Upper lobe of left lung (tissue), 6 donors: ENCODE measurements around the gene FMN2. TPM values are rescaled to one million over a fixed set of nuclear protein-coding genes. Genes with fewer than 3 reads are reported as not detected.

Experiments
- ATAC-seq, 2 donors: fragments of 200-7000 bp; cut with Tn5 transposase; one replicate each; pipeline ENCODE4 v1.9.1; 2022; ENCODE audit warnings: mild to moderate bottlenecking in 2 of 2, moderate library complexity in 2 of 2; ENCODE audit not compliant: low FRiP score in 2 of 2
- DNase-seq, 2 donors: peaks; one replicate each; pipeline ENCODE4 v3.0.0-alpha.2; 2019 to 2020
- H3K27ac ChIP-seq, 4 donors: fragments of 200-600 bp; sonication (generic); one replicate each; pipeline ENCODE4 v1.5.1; 2016 to 2019
- H3K27me3 ChIP-seq, 4 donors: fragments of 200-600 bp; sonication (generic); one replicate each; pipeline ENCODE4 v1.5.1; 2017 to 2019
- H3K36me3 ChIP-seq, 4 donors: fragments of 200-600 bp; sonication (generic); one replicate each; pipeline ENCODE4 v1.5.1; 2016 to 2019
- H3K4me1 ChIP-seq, 4 donors: fragments of 200-600 bp; sonication (generic); one replicate each; pipeline ENCODE4 v1.5.1; 2018 to 2019
- H3K4me3 ChIP-seq, 4 donors: fragments of 200-600 bp; sonication (generic); one replicate each; pipeline ENCODE4 v1.5.1; 2017 to 2019; ENCODE audit warnings: mild to moderate bottlenecking in 2 of 4, moderate library complexity in 1 of 4
- H3K9me3 ChIP-seq, 4 donors: fragments of 200-600 bp; sonication (generic); one replicate each; pipeline ENCODE4 v1.5.1; 2018 to 2019
- EP300 ChIP-seq, 4 donors: sonication (generic); formaldehyde crosslinking; IDR thresholded peaks; one replicate each; pipeline ENCODE4 v1.5.1; 2017; ENCODE audit warnings: antibody characterized with exemption in 4 of 4, control low read depth in 2 of 4
- POLR2A ChIP-seq, 4 donors: fragments of 450-650 bp; IDR thresholded peaks; one replicate each; pipeline ENCODE4 v1.5.1; 2016 to 2017; ENCODE audit warnings: antibody characterized with exemption in 4 of 4, mild to moderate bottlenecking in 2 of 4
- POLR2AphosphoS5 ChIP-seq, 2 donors: sonication (generic); formaldehyde crosslinking; IDR thresholded peaks; one replicate each; pipeline ENCODE4 v1.5.1; 2017; ENCODE audit warnings: antibody characterized with exemption in 2 of 2
- WGBS, 2 donors: methylation state at CpG; one replicate each; pipeline ENCODE4 v1.1.5; 2017 to 2018; 5-methylcytosine and 5-hydroxymethylcytosine counted together
- total RNA-seq, 6 donors: library from RNA; depleted of rRNA in 4 of 6; stranded (reverse); fragments of >200 nt in 4 of 6; gene quantifications; one replicate each; pipeline versions ENCODE4 v1.1.0 to v1.2.1, GENCODE V29; 2016 to 2021
- TF ChIP-seq, protein P1 (sequence below), 6 experiments: fragments of 450-650 bp in 4 of 6; fragments of 200-600 bp in 2 of 6; sonication (generic) in 2 of 6; IDR thresholded peaks; one replicate each; pipeline ENCODE4 v1.5.1; 2016 to 2019; ENCODE audit warnings: antibody characterized with exemption in 6 of 6
- donor health status: DM: no; HTN: no; CAD: no; lungs with moderate emphysema.
- donor health status: DM: no; HTN: yes; CAD: no; lungs with severe emphysema.

FMN2 gene
- total RNA-seq, 6 donors from 2014 or later: 0.06 to 1.0 (median 0.54) TPM; not detected in 1

DNA sequence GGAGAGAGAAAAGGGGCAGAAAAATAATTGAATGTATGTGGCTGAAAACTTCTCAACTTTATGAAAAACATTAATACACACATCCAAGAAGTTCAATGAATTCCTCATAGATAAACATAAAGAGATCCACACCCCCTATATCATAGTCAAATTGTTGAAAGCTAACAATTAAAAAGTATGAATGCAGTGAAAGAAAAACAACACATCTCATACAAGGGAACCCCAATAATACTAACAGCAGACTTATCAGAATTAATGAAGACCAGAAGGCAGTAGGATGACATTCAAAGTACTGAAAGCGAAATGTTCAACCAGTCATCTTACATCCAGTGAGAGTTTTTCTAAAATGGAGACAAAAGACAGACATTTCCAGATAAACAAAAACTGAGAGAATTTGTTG is 134.4 kb downstream of the FMN2 start:
- H3K27ac ChIP-seq: no peak overlapping the region
- no peaks in the 10 kb centered on the region for H3K27me3 ChIP-seq
- 68 to 80% methylated on average over 1 of the region's 1 CpG for WGBS, 2 donors
- ATAC-seq: no peak
- H3K4me3 ChIP-seq: no peak overlapping the region
- no peaks in the 10 kb centered on the region for H3K4me1 ChIP-seq
- peaks cover 0 to 6% (median 5%) of the 10 kb centered on the region in 4 donors for H3K9me3 ChIP-seq
- no peaks in the 10 kb centered on the region for H3K36me3 ChIP-seq
- TF ChIP-seq POLR2A (IDR thresholded peaks at IDR 0.05) (no peak), EP300 (IDR thresholded peaks at IDR 0.05) (no peak), POLR2AphosphoS5 (IDR thresholded peaks at IDR 0.05) (no peak)
- TF ChIP-seq, protein P1, sequence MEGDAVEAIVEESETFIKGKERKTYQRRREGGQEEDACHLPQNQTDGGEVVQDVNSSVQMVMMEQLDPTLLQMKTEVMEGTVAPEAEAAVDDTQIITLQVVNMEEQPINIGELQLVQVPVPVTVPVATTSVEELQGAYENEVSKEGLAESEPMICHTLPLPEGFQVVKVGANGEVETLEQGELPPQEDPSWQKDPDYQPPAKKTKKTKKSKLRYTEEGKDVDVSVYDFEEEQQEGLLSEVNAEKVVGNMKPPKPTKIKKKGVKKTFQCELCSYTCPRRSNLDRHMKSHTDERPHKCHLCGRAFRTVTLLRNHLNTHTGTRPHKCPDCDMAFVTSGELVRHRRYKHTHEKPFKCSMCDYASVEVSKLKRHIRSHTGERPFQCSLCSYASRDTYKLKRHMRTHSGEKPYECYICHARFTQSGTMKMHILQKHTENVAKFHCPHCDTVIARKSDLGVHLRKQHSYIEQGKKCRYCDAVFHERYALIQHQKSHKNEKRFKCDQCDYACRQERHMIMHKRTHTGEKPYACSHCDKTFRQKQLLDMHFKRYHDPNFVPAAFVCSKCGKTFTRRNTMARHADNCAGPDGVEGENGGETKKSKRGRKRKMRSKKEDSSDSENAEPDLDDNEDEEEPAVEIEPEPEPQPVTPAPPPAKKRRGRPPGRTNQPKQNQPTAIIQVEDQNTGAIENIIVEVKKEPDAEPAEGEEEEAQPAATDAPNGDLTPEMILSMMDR (IDR thresholded peaks at IDR 0.05): no peak
- DNase-seq: no peak

DNA sequence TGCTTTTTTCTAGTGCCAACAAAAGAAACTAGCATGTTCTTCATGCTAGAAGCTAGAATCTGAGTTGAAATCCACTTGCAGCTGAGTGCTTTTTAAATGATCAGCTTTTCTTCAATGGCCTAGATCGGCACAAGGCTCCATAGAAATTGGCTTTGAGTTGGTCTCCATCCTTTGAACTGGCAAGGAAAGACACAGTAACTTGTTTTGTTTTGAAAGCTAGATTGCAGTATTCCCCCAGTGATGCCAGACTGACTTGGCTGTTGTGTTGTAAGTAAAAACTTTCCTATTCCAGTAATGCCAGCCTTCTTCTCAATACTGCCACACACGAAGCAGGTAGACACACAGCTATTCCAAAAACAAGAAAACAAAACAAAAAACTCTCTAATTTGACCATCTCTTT is 139.1 kb downstream of the FMN2 start:
- Histone ChIP-seq H3K27ac (no peak overlapping the region), H3K4me1 (no peaks in the 10 kb centered on the region), H3K4me3 (no peak overlapping the region), H3K9me3 (peaks cover 0 to 6% (median 2%) of the 10 kb centered on the region in 4 donors), H3K36me3 (no peaks in the 10 kb centered on the region), H3K27me3 (no peaks in the 10 kb centered on the region)
- WGBS, 2 donors: 73 to 81% methylated on average over 2 of the region's 2 CpGs
- no peak for TF ChIP-seq EP300 (IDR thresholded peaks at IDR 0.05)
- no peak for TF ChIP-seq POLR2A (IDR thresholded peaks at IDR 0.05)
- TF ChIP-seq, protein P1 (IDR thresholded peaks at IDR 0.05): no peak
- TF ChIP-seq POLR2AphosphoS5 (IDR thresholded peaks at IDR 0.05): no peak
- DNase-seq (no peak), ATAC-seq (no peak)

DNA sequence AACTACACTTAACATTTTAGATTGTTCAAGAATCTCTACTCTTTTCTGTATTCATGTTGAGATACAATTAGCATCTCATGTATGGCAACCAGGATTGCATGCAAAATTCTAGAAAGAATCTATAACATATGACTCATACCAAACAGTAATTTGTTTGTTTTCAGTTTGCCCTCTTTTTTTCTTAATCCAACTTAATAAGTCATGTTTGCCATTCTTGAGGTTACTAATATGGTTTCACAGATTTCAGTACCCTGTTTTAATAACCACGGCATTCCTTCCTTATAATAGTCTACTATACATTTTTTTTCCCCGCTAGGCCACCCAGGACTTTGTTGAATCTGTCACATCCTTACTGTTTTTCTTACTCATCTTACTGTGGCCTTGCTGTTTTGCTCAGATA is 140.8 kb downstream of the FMN2 start:
- DNase-seq (no peak), ATAC-seq (no peak)
- no peak overlapping the region for H3K4me3 ChIP-seq
- TF ChIP-seq EP300 (IDR thresholded peaks at IDR 0.05) (no peak), POLR2AphosphoS5 (IDR thresholded peaks at IDR 0.05) (no peak), POLR2A (IDR thresholded peaks at IDR 0.05) (no peak)
- TF ChIP-seq, protein P1 (IDR thresholded peaks at IDR 0.05): no peak
- H3K9me3 ChIP-seq: no peaks in the 10 kb centered on the region
- WGBS, 2 donors: 74 to 93% methylated on average over 2 of the region's 2 CpGs
- no peaks in the 10 kb centered on the region for H3K36me3 ChIP-seq
- H3K27ac ChIP-seq: no peak overlapping the region
- H3K4me1 ChIP-seq: no peaks in the 10 kb centered on the region
- no peaks in the 10 kb centered on the region for H3K27me3 ChIP-seq

DNA sequence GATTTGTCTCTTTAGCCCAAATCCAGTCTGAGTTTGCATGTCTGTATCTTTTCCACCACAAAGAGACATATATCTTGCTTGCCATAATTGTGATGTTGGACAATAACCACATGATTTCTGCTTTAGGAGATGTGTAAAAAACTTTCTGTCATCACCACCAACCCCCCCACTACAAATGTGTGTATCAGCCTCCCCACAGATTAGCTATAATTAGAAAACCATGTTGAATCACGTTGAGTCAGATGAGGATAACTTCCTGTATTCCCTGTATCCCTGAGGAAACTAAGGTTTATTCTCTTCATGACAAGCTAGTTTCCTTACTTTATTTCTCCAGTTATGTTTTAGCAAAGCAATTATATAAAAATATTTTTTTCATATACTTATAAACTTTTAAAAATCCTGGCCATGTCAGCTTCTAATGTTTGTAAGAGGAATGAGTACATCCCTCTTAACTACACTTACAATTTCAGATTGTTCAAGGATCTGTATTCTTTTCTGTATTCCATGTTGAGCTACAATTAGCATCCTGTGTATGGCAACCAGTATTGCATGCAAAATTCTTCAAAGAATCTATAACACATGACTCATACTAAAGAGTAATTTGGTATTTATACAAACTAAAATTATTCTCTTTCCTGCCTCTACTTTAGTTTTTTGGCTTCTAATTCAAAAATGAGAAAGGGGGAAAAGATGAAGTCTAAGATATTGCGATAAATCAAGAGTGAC is 143.0 kb downstream of the FMN2 start:
- Histone ChIP-seq H3K4me3 (no peak overlapping the region), H3K27me3 (no peaks in the 10 kb centered on the region), H3K36me3 (no peaks in the 10 kb centered on the region), H3K4me1 (no peaks in the 10 kb centered on the region), H3K9me3 (no peaks in the 10 kb centered on the region), H3K27ac (no peak overlapping the region)
- no peak for ATAC-seq
- no peak for DNase-seq
- WGBS, 2 donors: 67 to 76% methylated on average over 2 of the region's 2 CpGs
- TF ChIP-seq EP300 (IDR thresholded peaks at IDR 0.05) (no peak), POLR2A (IDR thresholded peaks at IDR 0.05) (no peak), POLR2AphosphoS5 (IDR thresholded peaks at IDR 0.05) (no peak)
- TF ChIP-seq, protein P1 (IDR thresholded peaks at IDR 0.05): no peak
